CD14-positive monocyte (primary cell): ENCODE measurements around the gene RASAL2. TPM values are rescaled to one million over a fixed set of nuclear protein-coding genes. Genes with fewer than 3 reads are reported as not detected.

ENCODE experiments used
- DNase-seq, 3 donors: peaks; one replicate each; pipeline ENCODE4 v3.0.0-alpha.2; 2011 to 2022
- H2AFZ ChIP-seq: 2 replicates; pipeline ENCODE4 v1.6.0; 2012; ENCODE audit warnings: mild to moderate bottlenecking, low read depth, low read length, inconsistent platforms; ENCODE audit not compliant: insufficient read depth, poor library complexity, severe bottlenecking
- H3K27ac ChIP-seq, 2 donors: 1 replicate in 1 of 2; 2 replicates in 1 of 2; pipeline ENCODE4 v1.5.1; 2012 to 2013; ENCODE audit warnings: low read length in 2 of 2, control low read depth in 1 of 2, inconsistent platforms in 1 of 2, low read depth in 1 of 2, mild to moderate bottlenecking in 1 of 2
- H3K27me3 ChIP-seq, 2 donors: one replicate each; pipeline versions ENCODE4 v1.6.0 to v1.6.1; 2011 to 2013; ENCODE audit warnings: low read length in 2 of 2; ENCODE audit not compliant: control insufficient read depth in 2 of 2, insufficient read depth in 2 of 2
- H3K36me3 ChIP-seq, 2 donors: replicated peaks in 1 of 2; 1 replicate in 1 of 2; 2 replicates in 1 of 2; pipeline versions ENCODE4 v1.5.1 to v1.6.1; 2012 to 2013; ENCODE audit warnings: low read length in 2 of 2, control low read depth in 1 of 2, inconsistent platforms in 1 of 2, mild to moderate bottlenecking in 1 of 2; ENCODE audit not compliant: insufficient read depth in 2 of 2, control insufficient read depth in 1 of 2
- H3K4me1 ChIP-seq, 2 donors: 1 replicate in 1 of 2; 2 replicates in 1 of 2; pipeline versions ENCODE4 v1.5.1 to v1.6.1; 2012 to 2013; ENCODE audit warnings: low read length in 2 of 2, control low read depth in 1 of 2, inconsistent platforms in 1 of 2, mild to moderate bottlenecking in 1 of 2, moderate library complexity in 1 of 2; ENCODE audit not compliant: insufficient read depth in 2 of 2, control insufficient read depth in 1 of 2
- H3K4me2 ChIP-seq: replicated peaks from 2 replicates; pipeline ENCODE3; 2012; ENCODE audit warnings: low read length, moderate library complexity, mild to moderate bottlenecking; ENCODE audit not compliant: poor library complexity, severe bottlenecking; ENCODE audit errors: extremely low read depth
- H3K4me3 ChIP-seq, 3 experiments: fragments of 200-600 bp in 1 of 3; sonication (generic) in 1 of 3; replicated peaks in 1 of 3; 1 replicate in 2 of 3; 2 replicates in 1 of 3; pipeline ENCODE4 v1.5.1; 2011 to 2013; ENCODE audit warnings: low read length in 3 of 3, mild to moderate bottlenecking in 3 of 3, control low read depth in 2 of 3, low read depth in 2 of 3, inconsistent platforms in 1 of 3, moderate library complexity in 1 of 3
- H3K79me2 ChIP-seq: 2 replicates; pipeline ENCODE4 v1.6.0; 2012; ENCODE audit warnings: mild to moderate bottlenecking, control low read depth, inconsistent platforms, low read length, moderate library complexity; ENCODE audit not compliant: insufficient read depth
- H3K9ac ChIP-seq: 2 replicates; pipeline ENCODE4 v1.6.0; 2017; ENCODE audit warnings: low read length, mild to moderate bottlenecking; ENCODE audit not compliant: insufficient read depth, poor library complexity, severe bottlenecking
- H3K9me3 ChIP-seq, 2 donors: replicated peaks in 1 of 2; 1 replicate in 1 of 2; 2 replicates in 1 of 2; pipeline versions ENCODE4 v1.5.1 to v1.6.1; 2012 to 2013; ENCODE audit warnings: low read length in 2 of 2, control low read depth in 1 of 2; ENCODE audit not compliant: control insufficient read depth in 1 of 2, insufficient read depth in 1 of 2
- H4K20me1 ChIP-seq: 2 replicates; pipeline ENCODE4 v1.6.0; 2012; ENCODE audit warnings: mild to moderate bottlenecking, low read length, control low read depth, moderate library complexity; ENCODE audit not compliant: insufficient read depth
- H3K27ac Mint-ChIP-seq, 7 donors: one replicate each; pipeline ENCODE4 v1.8.0; 2020; ENCODE audit warnings: mild to moderate bottlenecking in 7 of 7, mixed read lengths in 7 of 7, moderate library complexity in 6 of 7, inconsistent platforms in 2 of 7
- H3K27me3 Mint-ChIP-seq, 3 donors: one replicate each; pipeline ENCODE4 v1.8.0; 2021 to 2022; ENCODE audit warnings: low read depth in 3 of 3, mild to moderate bottlenecking in 3 of 3, mixed read lengths in 3 of 3, moderate library complexity in 3 of 3, inconsistent platforms in 1 of 3
- H3K36me3 Mint-ChIP-seq, 2 donors: one replicate each; pipeline ENCODE4 v1.8.0; 2020; ENCODE audit warnings: mixed read lengths in 2 of 2, inconsistent platforms in 1 of 2, mild to moderate bottlenecking in 1 of 2
- H3K4me1 Mint-ChIP-seq: one replicate; pipeline ENCODE4 v1.8.0; 2020; ENCODE audit warnings: mild to moderate bottlenecking, mixed read lengths
- H3K4me3 Mint-ChIP-seq, 2 donors: one replicate each; pipeline ENCODE4 v1.8.0; 2020; ENCODE audit warnings: mild to moderate bottlenecking in 2 of 2, mixed read lengths in 2 of 2, moderate library complexity in 1 of 2
- H3K9me3 Mint-ChIP-seq, 7 donors: one replicate each; pipeline ENCODE4 v1.8.0; 2020 to 2022; ENCODE audit warnings: mixed read lengths in 7 of 7, mild to moderate bottlenecking in 6 of 7, moderate library complexity in 6 of 7, inconsistent platforms in 2 of 7
- CTCF ChIP-seq: fragments of 200-600 bp; IDR thresholded peaks from one replicate; pipeline ENCODE4 v1.8.0; 2022; ENCODE audit warnings: antibody characterized with exemption, mild to moderate bottlenecking
- WGBS: methylation state at CpG from one replicate; pipeline ENCODE4 v1.1.5; 2013; ENCODE audit warnings: missing lambda C conversion rate; ENCODE audit not compliant: insufficient coverage; 5-methylcytosine and 5-hydroxymethylcytosine counted together
- intact Hi-C, 2 donors: fragments of 100-400 bp; cut with micrococcal nuclease; formaldehyde crosslinking; loops; one replicate each; pipeline versions ENCODE4 v1.15.0 to v1.15.1; 2023
- polyA plus RNA-seq, 3 donors: library from polyadenylated mRNA; depleted of rRNA in 1 of 3; unstranded in 2 of 3; stranded (reverse) in 1 of 3; fragments of 300-500 nt in 2 of 3; fragments of >200 nt in 1 of 3; fragmentation: Illumina TruSeq in 2 of 3; gene quantifications; 1 replicate in 2 of 3; 2 replicates in 1 of 3; pipeline ENCODE4 v1.2.3, GENCODE V29; 2012 to 2021

RASAL2 gene
- polyA plus RNA-seq, 3 donors = 0.15 to 1.00 (median 0.63) TPM

GRCh38 chr1:178165196-178165595, 71.3 kb downstream of the RASAL2 start:
- Histone ChIP-seq H2AFZ (no peak overlapping the region), H3K36me3 (no peaks in the 10 kb centered on the region), H3K4me3 (no peak overlapping the region), H3K9ac (no peak overlapping the region), H3K4me2 (no peak overlapping the region), H3K4me1 (no peaks in the 10 kb centered on the region), H4K20me1 (no peaks in the 10 kb centered on the region), H3K9me3 (no peaks in the 10 kb centered on the region), H3K27me3 (no peaks in the 10 kb centered on the region), H3K79me2 (no peaks in the 10 kb centered on the region), H3K27ac (no peak overlapping the region)
- Mint-ChIP-seq H3K9me3 (peaks cover 0 to 2% (median 0%) of the 10 kb centered on the region in 7 donors), H3K36me3 (no peaks in the 10 kb centered on the region), H3K27ac (no peak overlapping the region), H3K27me3 (no peaks in the 10 kb centered on the region), H3K4me1 (no peaks in the 10 kb centered on the region), H3K4me3 (no peak overlapping the region)
- no CpG with 5 or more reads among the region's 1 CpG for WGBS
- no peak for TF ChIP-seq CTCF
- no peak for DNase-seq
- intact Hi-C loops = no loop called here

GRCh38 chr1:178166429-178167024, 72.6 kb downstream of the RASAL2 start:
- H3K36me3 Mint-ChIP-seq = no peaks in the 10 kb centered on the region
- Histone ChIP-seq H3K27me3 (no peaks in the 10 kb centered on the region), H3K4me3 (no peak overlapping the region), H2AFZ (no peak overlapping the region), H3K4me1 (no peaks in the 10 kb centered on the region), H3K27ac (no peak overlapping the region), H3K36me3 (no peaks in the 10 kb centered on the region), H4K20me1 (no peaks in the 10 kb centered on the region), H3K4me2 (no peak overlapping the region), H3K9me3 (no peaks in the 10 kb centered on the region), H3K9ac (no peak overlapping the region), H3K79me2 (no peaks in the 10 kb centered on the region)
- no peak for DNase-seq
- peaks cover 0 to 1% (median 0%) of the 10 kb centered on the region in 7 donors for H3K9me3 Mint-ChIP-seq
- no peaks in the 10 kb centered on the region for H3K27me3 Mint-ChIP-seq
- no peaks in the 10 kb centered on the region for H3K4me1 Mint-ChIP-seq
- intact Hi-C loops = no loop called here
- WGBS = no CpG with 5 or more reads among the region's 1 CpG
- TF ChIP-seq CTCF = no peak
- H3K4me3 Mint-ChIP-seq = no peak overlapping the region
- no peak overlapping the region for H3K27ac Mint-ChIP-seq
